ENCODE data around the gene PYROXD2. TPM values are rescaled to one million over a fixed set of nuclear protein-coding genes. Genes with fewer than 3 reads are reported as not detected.

PYROXD2 gene
- total and polyA plus RNA-seq, 2 of the 8 experiments (the other 6 are each of a cell fraction or from before 2014, with no cell fraction given) = 3.2 to 5.4 TPM

- TF ChIP-seq ATF3 (IDR thresholded peaks at IDR 0.05; ENCODE audit: insufficient read depth, low read depth, low read length) (no peak), ASH2L (IDR thresholded peaks at IDR 0.05; ENCODE audit: low read length) (no peak)
Observed at GRCh38 chr10:98433881-98434732, 19.1 kb upstream of the PYROXD2 start (continued).

Measured in H1 (cell line).